ENCODE measurements around the gene C19orf73. TPM values are rescaled to one million over a fixed set of nuclear protein-coding genes. Genes with fewer than 3 reads are reported as not detected.

Gene C19orf73
- total and polyA plus RNA-seq, 9 of the 15 experiments (the other 6 are each of a cell fraction or from before 2014, with no cell fraction given) = 0.08 to 7.4 (median 1.4) TPM

DNA sequence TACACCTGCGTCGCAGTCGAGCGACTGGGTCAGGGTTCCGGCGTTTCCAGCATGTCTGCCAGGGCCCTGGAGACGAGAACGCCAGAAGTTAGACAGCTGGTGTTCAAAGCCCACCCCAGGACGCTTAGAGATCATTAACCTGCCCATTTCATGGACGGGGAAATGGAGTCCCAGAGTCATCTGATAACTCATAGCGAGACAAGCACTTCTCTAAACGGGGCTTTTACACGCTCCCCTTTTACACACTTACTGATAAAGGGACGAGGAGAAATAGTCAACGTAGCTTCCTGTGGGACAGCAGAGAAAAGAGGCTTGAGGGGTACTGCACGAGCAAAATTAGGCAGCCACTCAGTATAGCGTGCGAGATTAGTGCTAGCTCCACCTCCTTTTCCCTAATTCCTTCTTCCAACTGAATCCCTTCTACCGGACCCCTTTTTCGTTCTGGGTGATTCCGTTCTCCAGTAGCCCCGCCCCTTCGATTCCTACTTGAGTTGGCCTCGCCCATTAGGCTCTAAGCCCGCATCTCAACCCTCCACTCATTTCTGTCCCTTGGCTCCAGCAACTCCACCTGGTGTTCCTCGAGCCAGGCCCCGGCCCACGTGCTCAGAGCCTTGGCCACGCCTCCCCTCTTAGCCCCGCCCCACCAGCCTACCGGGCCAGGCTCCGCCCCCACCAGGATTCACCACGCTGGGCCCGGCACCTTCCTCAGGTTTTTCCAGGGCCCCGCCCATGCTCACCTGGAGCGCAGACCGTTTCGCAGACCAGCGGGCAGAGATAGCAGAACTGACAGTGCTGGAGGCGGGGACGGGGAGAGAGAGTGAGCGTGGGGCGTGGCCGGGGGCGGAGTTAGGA is 32.5 kb upstream of the C19orf73 start (continued):
- TF ChIP-seq CCNT2 (IDR thresholded peaks at IDR 0.05; ENCODE audit: borderline replicate concordance, extremely low read depth, insufficient read length, low read depth, low read length) = peak; percentile 40
- TF ChIP-seq POLR2AphosphoS5 (IDR thresholded peaks at IDR 0.05; ENCODE audit: control insufficient read depth, insufficient read depth, low read depth, low read length) = peak; percentile 41; the same call in 1 of the 2 replicates
- TF ChIP-seq, protein P1, sequence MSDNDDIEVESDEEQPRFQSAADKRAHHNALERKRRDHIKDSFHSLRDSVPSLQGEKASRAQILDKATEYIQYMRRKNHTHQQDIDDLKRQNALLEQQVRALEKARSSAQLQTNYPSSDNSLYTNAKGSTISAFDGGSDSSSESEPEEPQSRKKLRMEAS (CRISPR knock-in tag; IDR thresholded peaks at IDR 0.05) = peak; percentile 98
- TF ChIP-seq RFX1 (IDR thresholded peaks at IDR 0.05) = no peak
- TF ChIP-seq ASH1L (IDR thresholded peaks at IDR 0.05; ENCODE audit: borderline replicate concordance, low read depth, partially characterized antibody) = no peak
- no peak for TF ChIP-seq HEY1 (CRISPR knock-in tag; IDR thresholded peaks at IDR 0.05; ENCODE audit: borderline replicate concordance)
- TF ChIP-seq SMAD1 (IDR thresholded peaks at IDR 0.05; ENCODE audit: low read depth, low read length, partially characterized antibody) = no peak
- TF ChIP-seq SMARCB1 (IDR thresholded peaks at IDR 0.05; ENCODE audit: insufficient read length, low read depth) = peak; percentile 59
- TF ChIP-seq CSDE1 (IDR thresholded peaks at IDR 0.05) = no peak
- no peak for TF ChIP-seq FIP1L1 (IDR thresholded peaks at IDR 0.05; ENCODE audit: low read depth, low read length, poor library complexity, severe bottlenecking)
- TF ChIP-seq ZZZ3 (IDR thresholded peaks at IDR 0.05) = no peak
- TF ChIP-seq, protein P2, sequence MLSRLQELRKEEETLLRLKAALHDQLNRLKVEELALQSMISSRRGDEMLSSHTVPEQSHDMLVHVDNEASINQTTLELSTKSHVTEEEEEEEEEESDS (CRISPR knock-in tag; IDR thresholded peaks at IDR 0.05) = no peak
- no peak for TF ChIP-seq HOXB6 (CRISPR knock-in tag; IDR thresholded peaks at IDR 0.05; ENCODE audit: borderline replicate concordance)
- TF ChIP-seq CREM (IDR thresholded peaks at IDR 0.05; ENCODE audit: low read depth) = peak; percentile 23; the same call in 1 of the 2 replicates
- no peak for TF ChIP-seq SMARCC2 (IDR thresholded peaks at IDR 0.05; ENCODE audit: low read depth)
- TF ChIP-seq KLF13 (tag; IDR thresholded peaks at IDR 0.05; ENCODE audit: borderline replicate concordance, low read depth) = peak; percentile 32; the same call in 1 of the 2 replicates
- TF ChIP-seq MEF2A (IDR thresholded peaks at IDR 0.05; ENCODE audit: control insufficient read depth, low read depth, low read length) = no peak
- TF ChIP-seq, protein P3, sequence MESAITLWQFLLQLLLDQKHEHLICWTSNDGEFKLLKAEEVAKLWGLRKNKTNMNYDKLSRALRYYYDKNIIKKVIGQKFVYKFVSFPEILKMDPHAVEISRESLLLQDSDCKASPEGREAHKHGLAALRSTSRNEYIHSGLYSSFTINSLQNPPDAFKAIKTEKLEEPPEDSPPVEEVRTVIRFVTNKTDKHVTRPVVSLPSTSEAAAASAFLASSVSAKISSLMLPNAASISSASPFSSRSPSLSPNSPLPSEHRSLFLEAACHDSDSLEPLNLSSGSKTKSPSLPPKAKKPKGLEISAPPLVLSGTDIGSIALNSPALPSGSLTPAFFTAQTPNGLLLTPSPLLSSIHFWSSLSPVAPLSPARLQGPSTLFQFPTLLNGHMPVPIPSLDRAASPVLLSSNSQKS (CRISPR knock-in tag; IDR thresholded peaks at IDR 0.05) = no peak

Measured in K562 (cell line).